ENCODE measurements around the gene AANAT. TPM values are rescaled to one million over a fixed set of nuclear protein-coding genes. Genes with fewer than 3 reads are reported as not detected.

Gene AANAT
- total RNA-seq, 6 experiments from 2014 or later: 0.21 TPM; not detected in 5

GRCh38 chr17:76466775-76467130 is 650 bp upstream of the AANAT start:
- TF ChIP-seq CTCF (IDR thresholded peaks at IDR 0.05): no peak
- H3K4me3 Mint-ChIP-seq: no peak overlapping the region
- H3K27me3 Mint-ChIP-seq (ENCODE audit: insufficient read depth): peaks cover 10% of the 10 kb centered on the region
- H3K9me3 Mint-ChIP-seq: no peaks in the 10 kb centered on the region
- peaks cover 6% of the 10 kb centered on the region; the same call in 1 of the 2 replicates for H3K4me1 Mint-ChIP-seq (ENCODE audit: low read depth)
- DNase-seq: no peak
- H3K27ac Mint-ChIP-seq: no peak overlapping the region
- H3K36me3 Mint-ChIP-seq (ENCODE audit: low read depth): no peaks in the 10 kb centered on the region; the same call in 1 of the 2 replicates

GRCh38 chr17:76467809-76468633 is 618 bp downstream of the AANAT start:
- Mint-ChIP-seq H3K36me3 (ENCODE audit: low read depth) (no peaks in the 10 kb centered on the region; the same call in 1 of the 2 replicates), H3K27me3 (ENCODE audit: insufficient read depth) (peaks cover 6% of the 10 kb centered on the region), H3K4me3 (no peak overlapping the region), H3K27ac (no peak overlapping the region), H3K9me3 (no peaks in the 10 kb centered on the region), H3K4me1 (ENCODE audit: low read depth) (peaks cover 6% of the 10 kb centered on the region; the same call in 1 of the 2 replicates)
- no peak for DNase-seq
- TF ChIP-seq CTCF (IDR thresholded peaks at IDR 0.05): no peak

- TF ChIP-seq CTCF (IDR thresholded peaks at IDR 0.05): no peak
- DNase-seq: no peak
- H3K4me1 Mint-ChIP-seq (ENCODE audit: low read depth): peaks cover 6% of the 10 kb centered on the region; the same call in 1 of the 2 replicates
- no peak overlapping the region for H3K4me3 Mint-ChIP-seq
- no peaks in the 10 kb centered on the region for H3K9me3 Mint-ChIP-seq
- peaks cover 6% of the 10 kb centered on the region for H3K27me3 Mint-ChIP-seq (ENCODE audit: insufficient read depth)
- H3K27ac Mint-ChIP-seq: no peak overlapping the region
- H3K36me3 Mint-ChIP-seq (ENCODE audit: low read depth): no peaks in the 10 kb centered on the region; the same call in 1 of the 2 replicates
Measured at GRCh38 chr17:76468634-76469010, 1.2 kb downstream of the AANAT start.

- no peak for DNase-seq
- H3K36me3 Mint-ChIP-seq (ENCODE audit: low read depth): no peaks in the 10 kb centered on the region; the same call in 1 of the 2 replicates
- no peaks in the 10 kb centered on the region for H3K9me3 Mint-ChIP-seq
- H3K27ac Mint-ChIP-seq: no peak overlapping the region
- H3K4me1 Mint-ChIP-seq (ENCODE audit: low read depth): peaks cover 6% of the 10 kb centered on the region; the same call in 1 of the 2 replicates
- peaks cover 6% of the 10 kb centered on the region for H3K27me3 Mint-ChIP-seq (ENCODE audit: insufficient read depth)
- no peak overlapping the region for H3K4me3 Mint-ChIP-seq
- TF ChIP-seq CTCF (IDR thresholded peaks at IDR 0.05): no peak
Measured at GRCh38 chr17:76469076-76469990, 1.9 kb downstream of the AANAT start.

- Mint-ChIP-seq H3K27me3 (ENCODE audit: insufficient read depth) (peaks cover 6% of the 10 kb centered on the region), H3K36me3 (ENCODE audit: low read depth) (no peaks in the 10 kb centered on the region; the same call in 1 of the 2 replicates), H3K4me1 (ENCODE audit: low read depth) (peaks cover 6% of the 10 kb centered on the region; the same call in 1 of the 2 replicates), H3K9me3 (no peaks in the 10 kb centered on the region), H3K27ac (no peak overlapping the region), H3K4me3 (no peak overlapping the region)
- TF ChIP-seq CTCF (IDR thresholded peaks at IDR 0.05): no peak
- DNase-seq: no peak
Measured at GRCh38 chr17:76469991-76470739, 2.8 kb downstream of the AANAT start.
